Measurements from ENCODE around the gene SURF6. TPM values are rescaled to one million over a fixed set of nuclear protein-coding genes. Genes with fewer than 3 reads are reported as not detected.
A peak's percentile ranks its signal among the peaks of the same experiment; 100 is the strongest.

Gene SURF6
- polyA plus RNA-seq (2011; rRNA removed) (8.4 and 9.4 TPM in 2 replicates), polyA minus RNA-seq (2011; rRNA and poly(A)+ RNA removed) (2.9 and 3.5 TPM in 2 replicates)

- ChIA-PET POLR2A (interaction anchor here (0.9 kb wide), 1 partner anchor 12 kb away, joined by 8 read pairs; the partner anchor contains the start of genes MED22 and RPL7A), CTCF (no interaction called here)
- TF ChIP-seq CTCF (IDR thresholded peaks at IDR 0.05; ENCODE audit: insufficient read depth, low read depth, low read length): no peak
- peak; percentile 31 for DNase-seq (ENCODE audit: low read depth)
- peaks cover 41% of the 10 kb centered on the region for H3K36me3 ChIP-seq (ENCODE audit: control insufficient read depth, insufficient read depth, low read length)
- peak within 1 kb of the TSS; percentile 96 for H3K4me3 ChIP-seq (ENCODE audit: low read depth, low read length)
- no peaks in the 10 kb centered on the region for H3K27me3 ChIP-seq (ENCODE audit: control insufficient read depth, insufficient read depth, low read length)
These were observed at the start of gene SURF6 for GRCh38 chr9:133335924-133336811. TSS of gene SURF6 (minus strand) at chr9:133336188. CDS start at chr9:133336132, 56 bp downstream.

- TF ChIP-seq CTCF (IDR thresholded peaks at IDR 0.05; ENCODE audit: insufficient read depth, low read depth, low read length): no peak
- CTCF ChIA-PET: interaction anchor here (1.1 to 2.1 kb wide), 2 partner anchors 18 to 21 kb away, joined by 3 to 7 read pairs; no protein-coding TSS in a partner anchor
- POLR2A ChIA-PET: interaction anchor here (0.5 kb wide), 1 partner anchor 74 kb away, joined by 4 read pairs; no protein-coding TSS in a partner anchor
These were observed 49.5 kb upstream of the SURF6 start for GRCh38 chr9:133385452-133385851.

GRCh38 chr9:133384736-133385321 lies 48.8 kb upstream of the SURF6 start:
- DNase-seq (ENCODE audit: low read depth): no peak
- no peaks in the 10 kb centered on the region for H3K27me3 ChIP-seq (ENCODE audit: control insufficient read depth, insufficient read depth, low read length)

More at GRCh38 chr9:133385452-133385851, 49.5 kb upstream of the SURF6 start:
- no peak for DNase-seq (ENCODE audit: low read depth)
- no peaks in the 10 kb centered on the region for H3K36me3 ChIP-seq (ENCODE audit: control insufficient read depth, insufficient read depth, low read length)
- H3K4me3 ChIP-seq (ENCODE audit: low read depth, low read length): no peak overlapping the region
- no peaks in the 10 kb centered on the region; the same call in 1 of the 2 replicates for H3K27me3 ChIP-seq (ENCODE audit: control insufficient read depth, insufficient read depth, low read length)

GRCh38 chr9:133383438-133383837 lies 47.5 kb upstream of the SURF6 start:
- no peak for DNase-seq (ENCODE audit: low read depth)
- Histone ChIP-seq H3K27me3 (ENCODE audit: control insufficient read depth, insufficient read depth, low read length) (no peaks in the 10 kb centered on the region), H3K4me3 (ENCODE audit: low read depth, low read length) (no peak overlapping the region), H3K36me3 (ENCODE audit: control insufficient read depth, insufficient read depth, low read length) (no peaks in the 10 kb centered on the region)
- CTCF ChIA-PET: no interaction called here
- TF ChIP-seq CTCF (IDR thresholded peaks at IDR 0.05; ENCODE audit: insufficient read depth, low read depth, low read length): no peak
- POLR2A ChIA-PET: no interaction called here

More at GRCh38 chr9:133384736-133385321, 48.8 kb upstream of the SURF6 start:
- CTCF ChIA-PET: interaction anchor here (1.1 kb wide), 1 partner anchor 21 kb away, joined by 3 read pairs; no protein-coding TSS in a partner anchor
- TF ChIP-seq CTCF (IDR thresholded peaks at IDR 0.05; ENCODE audit: insufficient read depth, low read depth, low read length): no peak
- POLR2A ChIA-PET: no interaction called here
- Histone ChIP-seq H3K4me3 (ENCODE audit: low read depth, low read length) (no peak overlapping the region), H3K36me3 (ENCODE audit: control insufficient read depth, insufficient read depth, low read length) (no peaks in the 10 kb centered on the region)
